MV-4-11 (cell line): ENCODE results near the gene SH2D3C.

Experiments
- DNase-seq: peaks from one replicate; lab custom pipeline; 2025; lab: John Stamatoyannopoulos, UW

Gene SH2D3C

GRCh38 chr9:127783111-127784008, 4.9 kb upstream of the SH2D3C start:
- DNase-seq: peak; percentile 93

GRCh38 chr9:127781806-127782205, 3.3 kb upstream of the SH2D3C start:
- DNase-seq: no peak

GRCh38 chr9:127780909-127781308, 2.4 kb upstream of the SH2D3C start:
- DNase-seq: peak; percentile 80

- peak; percentile 24 for DNase-seq
These were observed 1.8 kb upstream of the SH2D3C start for GRCh38 chr9:127780126-127780885.

GRCh38 chr9:127779136-127779981, 893 bp upstream of the SH2D3C start:
- peak; percentile 75 for DNase-seq

GRCh38 chr9:127777368-127777980, 992 bp downstream of the SH2D3C start:
- DNase-seq: no peak

GRCh38 chr9:127776924-127777289, 1.6 kb downstream of the SH2D3C start:
- DNase-seq: no peak

- peak; percentile 84 for DNase-seq
These were observed 2.1 kb downstream of the SH2D3C start for GRCh38 chr9:127776195-127776923.

- no peak for DNase-seq
These were observed 4.5 kb downstream of the SH2D3C start for GRCh38 chr9:127773981-127774380.

GRCh38 chr9:127773272-127773671, 5.2 kb downstream of the SH2D3C start:
- no peak for DNase-seq

GRCh38 chr9:127772603-127773002, 5.9 kb downstream of the SH2D3C start:
- no peak for DNase-seq

GRCh38 chr9:127771570-127772189, 6.8 kb downstream of the SH2D3C start:
- no peak for DNase-seq

GRCh38 chr9:127770905-127771569, 7.4 kb downstream of the SH2D3C start:
- peak; percentile 95 for DNase-seq

GRCh38 chr9:127770583-127770904, 7.9 kb downstream of the SH2D3C start:
- no peak for DNase-seq

- DNase-seq: no peak
These were observed 8.4 kb downstream of the SH2D3C start for GRCh38 chr9:127769929-127770582.

- DNase-seq: no peak
These were observed 9.4 kb downstream of the SH2D3C start for GRCh38 chr9:127769101-127769500.

- DNase-seq: peak; percentile 26
These were observed 9.8 kb downstream of the SH2D3C start for GRCh38 chr9:127768698-127769097.

GRCh38 chr9:127767909-127768331, 10.5 kb downstream of the SH2D3C start:
- DNase-seq: no peak

GRCh38 chr9:127767410-127767809, 11.1 kb downstream of the SH2D3C start:
- no peak for DNase-seq

GRCh38 chr9:127765418-127765817, 13.0 kb downstream of the SH2D3C start:
- no peak for DNase-seq
